OCI-LY1 (cell line): ENCODE results near the gene SRSF8.

Source experiments
- H2AFZ ChIP-seq: fragments of 200-600 bp; sonication (generic), shearing (Covaris generic); 2 replicates; pipeline ENCODE4 v1.6.0; 2014; ENCODE audit warnings: antibody characterized with exemption, mild to moderate bottlenecking, low read length
- H3F3A ChIP-seq: fragments of 200-600 bp; sonication (generic), shearing (Covaris generic); 2 replicates; pipeline ENCODE4 v1.6.0; 2014; ENCODE audit warnings: mild to moderate bottlenecking, antibody characterized with exemption, low read length, moderate library complexity; ENCODE audit not compliant: insufficient read depth
- H3K27ac ChIP-seq: fragments of 200-600 bp; sonication (generic); 2 replicates; pipeline ENCODE4 v1.5.1; 2014; ENCODE audit warnings: low read length, mixed run types, mild to moderate bottlenecking, low read depth; ENCODE audit not compliant: poor library complexity, severe bottlenecking
- H3K27me3 ChIP-seq: fragments of 200-600 bp; sonication (generic); 2 replicates; pipeline ENCODE4 v1.6.0; 2014; ENCODE audit warnings: antibody characterized with exemption, mild to moderate bottlenecking, low read length, moderate library complexity; ENCODE audit not compliant: insufficient read depth
- H3K36me3 ChIP-seq: fragments of 200-600 bp; sonication (generic); 2 replicates; pipeline ENCODE4 v1.6.1; 2014; ENCODE audit warnings: mild to moderate bottlenecking, antibody characterized with exemption, low read length, moderate library complexity, mixed read lengths; ENCODE audit not compliant: insufficient read depth
- H3K4me1 ChIP-seq: fragments of 200-600 bp; sonication (generic); 2 replicates; pipeline ENCODE4 v1.5.1; 2014; ENCODE audit warnings: mild to moderate bottlenecking, low read length, moderate library complexity; ENCODE audit not compliant: insufficient read depth, severe bottlenecking
- H3K4me2 ChIP-seq: fragments of 200-600 bp; sonication (generic), shearing (Covaris generic); 2 replicates; pipeline ENCODE4 v1.6.1; 2014; ENCODE audit warnings: low read length
- H3K4me3 ChIP-seq: fragments of 200-600 bp; sonication (generic); 2 replicates; pipeline ENCODE4 v1.5.1; 2014; ENCODE audit warnings: low read length, low read depth, mild to moderate bottlenecking, mixed read lengths; ENCODE audit not compliant: poor library complexity, severe bottlenecking
- H3K79me2 ChIP-seq: fragments of 200-600 bp; shearing (Covaris generic); 2 replicates; pipeline ENCODE4 v1.6.1; 2016; ENCODE audit warnings: mixed run types, low read length, mixed read lengths; ENCODE audit not compliant: insufficient read depth
- H3K9ac ChIP-seq: fragments of 200-600 bp; sonication (generic), shearing (Covaris generic); 2 replicates; pipeline ENCODE4 v1.6.1; 2014; ENCODE audit warnings: mild to moderate bottlenecking, low read length, mixed read lengths
- H3K9me2 ChIP-seq: fragments of 200-600 bp; sonication (generic), shearing (Covaris generic); 2 replicates; pipeline ENCODE4 v1.6.1; 2014; ENCODE audit warnings: low read depth, mild to moderate bottlenecking, low read length, mixed read lengths
- H3K9me3 ChIP-seq: fragments of 200-600 bp; shearing (Covaris generic); 2 replicates; pipeline ENCODE4 v1.6.1; 2014; ENCODE audit warnings: low read length, mixed read lengths
- H4K20me1 ChIP-seq: fragments of 200-600 bp; sonication (generic), shearing (Covaris generic); 2 replicates; pipeline ENCODE4 v1.6.0; 2016; ENCODE audit warnings: mild to moderate bottlenecking, low read length; ENCODE audit not compliant: insufficient read depth
- CTCF ChIP-seq: fragments of 200-600 bp; sonication (generic), shearing (Covaris generic); IDR thresholded peaks from 2 replicates; pipeline ENCODE4 v1.5.1; 2017; ENCODE audit warnings: mild to moderate bottlenecking, antibody characterized with exemption, low read length, moderate library complexity, mixed read lengths
- EZH2 ChIP-seq: fragments of 200-600 bp; sonication (generic), shearing (Covaris generic); IDR thresholded peaks from 2 replicates; pipeline ENCODE4 v1.8.0; 2017; ENCODE audit warnings: borderline replicate concordance, mixed run types, mild to moderate bottlenecking, antibody characterized with exemption, low read length, moderate library complexity, mixed read lengths

The SRSF8 gene

GRCh38 chr11:95103701-95104100, 37.0 kb downstream of the SRSF8 start:
- H2AFZ ChIP-seq: no peak overlapping the region
- no peaks in the 10 kb centered on the region for H3K9me3 ChIP-seq
- H3K9me2 ChIP-seq: no peaks in the 10 kb centered on the region
- no peaks in the 10 kb centered on the region for H3K4me1 ChIP-seq
- no peaks in the 10 kb centered on the region; the same call in 1 of the 2 replicates for H3K27me3 ChIP-seq
- H3K9ac ChIP-seq: no peak overlapping the region
- H3K27ac ChIP-seq: no peak overlapping the region
- H3F3A ChIP-seq: no peaks in the 10 kb centered on the region
- TF ChIP-seq EZH2: no peak
- no peak for TF ChIP-seq CTCF
- no peaks in the 10 kb centered on the region for H4K20me1 ChIP-seq
- no peaks in the 10 kb centered on the region for H3K79me2 ChIP-seq
- no peak overlapping the region for H3K4me3 ChIP-seq
- no peak overlapping the region for H3K4me2 ChIP-seq
- H3K36me3 ChIP-seq: no peaks in the 10 kb centered on the region

- no peaks in the 10 kb centered on the region for H3K9me3 ChIP-seq
- no peaks in the 10 kb centered on the region for H3K36me3 ChIP-seq
- H3K4me2 ChIP-seq: no peak overlapping the region
- H2AFZ ChIP-seq: no peak overlapping the region
- TF ChIP-seq CTCF (no peak), EZH2 (no peak)
- H3K4me3 ChIP-seq: no peak overlapping the region
- no peaks in the 10 kb centered on the region; the same call in 1 of the 2 replicates for H3K27me3 ChIP-seq
- H3K4me1 ChIP-seq: no peaks in the 10 kb centered on the region
- H4K20me1 ChIP-seq: no peaks in the 10 kb centered on the region
- H3K9ac ChIP-seq: no peak overlapping the region
- H3F3A ChIP-seq: no peaks in the 10 kb centered on the region
- H3K79me2 ChIP-seq: no peaks in the 10 kb centered on the region
- H3K9me2 ChIP-seq: no peaks in the 10 kb centered on the region
- H3K27ac ChIP-seq: no peak overlapping the region
Measured at GRCh38 chr11:95104121-95104830, 37.6 kb downstream of the SRSF8 start.

- Histone ChIP-seq H2AFZ (no peak overlapping the region), H3K79me2 (no peaks in the 10 kb centered on the region), H3K9me3 (no peaks in the 10 kb centered on the region), H3K4me1 (no peaks in the 10 kb centered on the region), H3K4me3 (no peak overlapping the region), H3K27me3 (no peaks in the 10 kb centered on the region), H3F3A (no peaks in the 10 kb centered on the region), H3K27ac (no peak overlapping the region), H3K36me3 (no peaks in the 10 kb centered on the region), H3K9me2 (no peaks in the 10 kb centered on the region), H3K9ac (no peak overlapping the region), H4K20me1 (no peaks in the 10 kb centered on the region), H3K4me2 (no peak overlapping the region)
- TF ChIP-seq CTCF (no peak), EZH2 (no peak)
Measured at GRCh38 chr11:95104856-95105255, 38.1 kb downstream of the SRSF8 start.
